Uterus (tissue), 4 donors: ENCODE data around the gene ATXN1L. TPM values are rescaled to one million over a fixed set of nuclear protein-coding genes. Genes with fewer than 3 reads are reported as not detected.
A peak's percentile ranks its signal among the peaks of the same experiment; 100 is the strongest.

Experiments used
- DNase-seq, 2 donors: peaks; one replicate each; pipeline ENCODE4 v3.0.0-alpha.2; 2019 to 2020
- H3K27ac ChIP-seq, 2 donors: fragments of 200-600 bp; sonication (generic); 1 replicate in 1 of 2; 2 replicates in 1 of 2; pipeline ENCODE4 v1.5.1; 2016 to 2018
- H3K27me3 ChIP-seq, 2 donors: fragments of 200-600 bp; sonication (generic); one replicate each; pipeline ENCODE4 v1.5.1; 2018 to 2019; ENCODE audit warnings: control low read depth in 1 of 2
- H3K36me3 ChIP-seq, 2 donors: fragments of 200-600 bp; sonication (generic); one replicate each; pipeline ENCODE4 v1.5.1; 2019; ENCODE audit warnings: control low read depth in 1 of 2
- H3K4me1 ChIP-seq, 2 donors: fragments of 200-600 bp; sonication (generic); one replicate each; pipeline ENCODE4 v1.5.1; 2018 to 2019; ENCODE audit warnings: control low read depth in 1 of 2
- H3K4me3 ChIP-seq, 2 donors: fragments of 200-600 bp; sonication (generic); 1 replicate in 1 of 2; 2 replicates in 1 of 2; pipeline ENCODE4 v1.5.1; 2018 to 2019; ENCODE audit warnings: mild to moderate bottlenecking in 1 of 2
- H3K9me3 ChIP-seq, 2 donors: fragments of 200-600 bp; sonication (generic); one replicate each; pipeline ENCODE4 v1.5.1; 2019; ENCODE audit warnings: control low read depth in 1 of 2
- CTCF ChIP-seq, 4 experiments: fragments of 200-600 bp in 2 of 4; fragments of 450-650 bp in 2 of 4; sonication (generic) in 2 of 4; IDR thresholded peaks; one replicate each; pipeline ENCODE4 v1.5.1; 2016 to 2019; ENCODE audit warnings: antibody characterized with exemption in 4 of 4, mild to moderate bottlenecking in 2 of 4, moderate library complexity in 1 of 4
- POLR2A ChIP-seq, 2 donors: fragments of 450-650 bp; IDR thresholded peaks; one replicate each; pipeline ENCODE4 v1.6.1; 2016; ENCODE audit warnings: antibody characterized with exemption in 2 of 2, mild to moderate bottlenecking in 1 of 2, moderate library complexity in 1 of 2
- intact Hi-C: fragments of 100-400 bp; cut with DNase I; formaldehyde crosslinking; loops from one replicate; pipeline ENCODE4 v1.15.1; 2023; ENCODE audit warnings: low total_unique reads
- total RNA-seq, 4 donors: library from RNA; depleted of rRNA in 3 of 4; stranded (reverse); fragments of >200 nt in 3 of 4; gene quantifications; one replicate each; pipeline versions ENCODE4 v1.1.0 to v1.2.4, GENCODE V29; 2014 to 2023
- donor health status: DM: yes; HTN: yes; CAD: no.

Gene ATXN1L
- total RNA-seq, 4 donors from 2014 or later = 4.7 to 33.1 (median 23.4) TPM

GRCh38 chr16:71852158-71852557 lies 6.4 kb downstream of the ATXN1L start:
- Histone ChIP-seq H3K36me3 (no peaks in the 10 kb centered on the region), H3K4me3 (no peak overlapping the region), H3K27ac (peak overlapping the region; percentile 28 to 57), H3K27me3 (no peaks in the 10 kb centered on the region), H3K4me1 (no peaks in the 10 kb centered on the region), H3K9me3 (no peaks in the 10 kb centered on the region)
- intact Hi-C loops = no loop called here
- TF ChIP-seq CTCF (IDR thresholded peaks at IDR 0.05) (no peak), POLR2A (IDR thresholded peaks at IDR 0.05) (no peak)
- DNase-seq = no peak

GRCh38 chr16:71852561-71852960 lies 6.8 kb downstream of the ATXN1L start:
- peak overlapping the region in 1 of 2 donors; percentile 37 for H3K27ac ChIP-seq
- no peaks in the 10 kb centered on the region for H3K9me3 ChIP-seq
- H3K4me3 ChIP-seq = no peak overlapping the region
- H3K36me3 ChIP-seq = no peaks in the 10 kb centered on the region
- intact Hi-C loops = no loop called here
- H3K4me1 ChIP-seq = no peaks in the 10 kb centered on the region
- no peak for DNase-seq
- TF ChIP-seq CTCF (IDR thresholded peaks at IDR 0.05) (no peak), POLR2A (IDR thresholded peaks at IDR 0.05) (no peak)
- H3K27me3 ChIP-seq = no peaks in the 10 kb centered on the region

GRCh38 chr16:71853413-71853812 lies 7.6 kb downstream of the ATXN1L start:
- Histone ChIP-seq H3K4me1 (no peaks in the 10 kb centered on the region), H3K36me3 (no peaks in the 10 kb centered on the region), H3K4me3 (no peak overlapping the region), H3K27ac (no peak overlapping the region), H3K9me3 (no peaks in the 10 kb centered on the region), H3K27me3 (no peaks in the 10 kb centered on the region)
- intact Hi-C loops = no loop called here
- no peak for DNase-seq
- TF ChIP-seq CTCF (IDR thresholded peaks at IDR 0.05) = no peak
- no peak for TF ChIP-seq POLR2A (IDR thresholded peaks at IDR 0.05)

GRCh38 chr16:71854369-71854948 lies 8.7 kb downstream of the ATXN1L start:
- Histone ChIP-seq H3K4me1 (peaks cover 0 to 10% of the 10 kb centered on the region in 2 donors), H3K9me3 (no peaks in the 10 kb centered on the region), H3K36me3 (no peaks in the 10 kb centered on the region), H3K27me3 (no peaks in the 10 kb centered on the region), H3K27ac (no peak overlapping the region), H3K4me3 (no peak overlapping the region)
- intact Hi-C loops = no loop called here
- TF ChIP-seq POLR2A (IDR thresholded peaks at IDR 0.05) = no peak
- TF ChIP-seq CTCF (IDR thresholded peaks at IDR 0.05) = no peak
- DNase-seq = no peak

GRCh38 chr16:71855937-71856662 lies 10.3 kb downstream of the ATXN1L start:
- TF ChIP-seq CTCF (IDR thresholded peaks at IDR 0.05) = no peak
- no peak for TF ChIP-seq POLR2A (IDR thresholded peaks at IDR 0.05)
- Histone ChIP-seq H3K9me3 (no peaks in the 10 kb centered on the region), H3K4me3 (no peak overlapping the region), H3K27me3 (no peaks in the 10 kb centered on the region), H3K4me1 (peaks cover 0 to 11% of the 10 kb centered on the region in 2 donors), H3K27ac (no peak overlapping the region), H3K36me3 (no peaks in the 10 kb centered on the region)
- DNase-seq = no peak
- intact Hi-C loops = no loop called here
